DND-41 (cell line): ENCODE data around the gene LAPTM5.

Source experiments
- ATAC-seq: fragments of 200-7000 bp; cut with Tn5 transposase; 3 replicates; pipeline ENCODE4 v1.9.1; 2021; ENCODE audit warnings: low read depth; ENCODE audit not compliant: insufficient read depth
- DNase-seq: peaks from one replicate; pipeline ENCODE4 v3.0.0-alpha.2; 2020
- H2AFZ ChIP-seq: 2 replicates; pipeline ENCODE4 v1.6.0; 2012; ENCODE audit warnings: low read depth, low read length
- H3K27ac ChIP-seq: 2 replicates; pipeline ENCODE4 v1.5.1; 2012; ENCODE audit warnings: low read length, inconsistent platforms
- H3K27me3 ChIP-seq: fragments of 200-600 bp; sonication (generic); 2 replicates; pipeline ENCODE4 v1.6.0; 2012; ENCODE audit warnings: low read length, mild to moderate bottlenecking, inconsistent platforms; ENCODE audit not compliant: insufficient read depth, poor library complexity
- H3K36me3 ChIP-seq: 2 replicates; pipeline ENCODE4 v1.5.1; 2012; ENCODE audit warnings: low read length, inconsistent platforms; ENCODE audit not compliant: insufficient read depth
- H3K4me1 ChIP-seq: 2 replicates; pipeline ENCODE4 v1.5.1; 2012; ENCODE audit warnings: mild to moderate bottlenecking, low read length; ENCODE audit not compliant: insufficient read depth
- H3K4me2 ChIP-seq: 2 replicates; pipeline ENCODE4 v1.6.0; 2012; ENCODE audit warnings: mild to moderate bottlenecking, moderate library complexity, low read length, inconsistent platforms; ENCODE audit not compliant: insufficient read depth
- H3K4me3 ChIP-seq, 2 experiments: fragments of 200-600 bp in 1 of 2; shearing (Covaris generic) in 1 of 2; 2 replicates each; pipeline ENCODE4 v1.5.1; 2012 to 2016; ENCODE audit warnings: inconsistent platforms in 2 of 2, low read length in 2 of 2, mild to moderate bottlenecking in 2 of 2, low read depth in 1 of 2, moderate library complexity in 1 of 2
- H3K79me2 ChIP-seq: 2 replicates; pipeline ENCODE4 v1.6.0; 2012; ENCODE audit warnings: low read length, inconsistent platforms; ENCODE audit not compliant: insufficient read depth
- H3K9ac ChIP-seq: 2 replicates; pipeline ENCODE4 v1.6.0; 2012; ENCODE audit warnings: low read depth, mild to moderate bottlenecking, inconsistent platforms, low read length, moderate library complexity
- H3K9me3 ChIP-seq: 2 replicates; pipeline ENCODE4 v1.5.1; 2012; ENCODE audit warnings: low read length, moderate library complexity, mild to moderate bottlenecking, inconsistent platforms; ENCODE audit not compliant: insufficient read depth, severe bottlenecking
- H4K20me1 ChIP-seq: 2 replicates; pipeline ENCODE4 v1.6.0; 2012; ENCODE audit warnings: low read length; ENCODE audit not compliant: insufficient read depth
- EZH2 ChIP-seq: IDR thresholded peaks from 3 replicates; pipeline ENCODE4 v1.6.1; 2012; ENCODE audit warnings: borderline replicate concordance, low read depth, mild to moderate bottlenecking, moderate library complexity, low read length, inconsistent platforms; ENCODE audit not compliant: severe bottlenecking
- TF ChIP-seq, protein P1 (sequence below): IDR thresholded peaks from 2 replicates; pipeline ENCODE4 v1.5.1; 2012; ENCODE audit warnings: borderline replicate concordance, low read length, moderate library complexity, mild to moderate bottlenecking; ENCODE audit not compliant: poor library complexity, severe bottlenecking; ENCODE audit errors: extremely low read depth

Gene LAPTM5

GRCh38 chr1:30731109-30731805 is 26.3 kb downstream of the LAPTM5 start:
- Histone ChIP-seq H3K27me3 (no peaks in the 10 kb centered on the region), H3K4me3 (no peak overlapping the region), H3K27ac (no peak overlapping the region), H3K4me2 (no peak overlapping the region), H3K9ac (no peak overlapping the region), H3K36me3 (peaks cover 4% of the 10 kb centered on the region; the same call in 1 of the 2 replicates), H4K20me1 (no peaks in the 10 kb centered on the region), H3K79me2 (no peaks in the 10 kb centered on the region), H3K9me3 (no peaks in the 10 kb centered on the region), H3K4me1 (no peaks in the 10 kb centered on the region), H2AFZ (no peak overlapping the region)
- DNase-seq (no peak), ATAC-seq (no peak)
- no peak for TF ChIP-seq EZH2
- TF ChIP-seq, protein P1, sequence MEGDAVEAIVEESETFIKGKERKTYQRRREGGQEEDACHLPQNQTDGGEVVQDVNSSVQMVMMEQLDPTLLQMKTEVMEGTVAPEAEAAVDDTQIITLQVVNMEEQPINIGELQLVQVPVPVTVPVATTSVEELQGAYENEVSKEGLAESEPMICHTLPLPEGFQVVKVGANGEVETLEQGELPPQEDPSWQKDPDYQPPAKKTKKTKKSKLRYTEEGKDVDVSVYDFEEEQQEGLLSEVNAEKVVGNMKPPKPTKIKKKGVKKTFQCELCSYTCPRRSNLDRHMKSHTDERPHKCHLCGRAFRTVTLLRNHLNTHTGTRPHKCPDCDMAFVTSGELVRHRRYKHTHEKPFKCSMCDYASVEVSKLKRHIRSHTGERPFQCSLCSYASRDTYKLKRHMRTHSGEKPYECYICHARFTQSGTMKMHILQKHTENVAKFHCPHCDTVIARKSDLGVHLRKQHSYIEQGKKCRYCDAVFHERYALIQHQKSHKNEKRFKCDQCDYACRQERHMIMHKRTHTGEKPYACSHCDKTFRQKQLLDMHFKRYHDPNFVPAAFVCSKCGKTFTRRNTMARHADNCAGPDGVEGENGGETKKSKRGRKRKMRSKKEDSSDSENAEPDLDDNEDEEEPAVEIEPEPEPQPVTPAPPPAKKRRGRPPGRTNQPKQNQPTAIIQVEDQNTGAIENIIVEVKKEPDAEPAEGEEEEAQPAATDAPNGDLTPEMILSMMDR = no peak

GRCh38 chr1:30730346-30731108 is 27.0 kb downstream of the LAPTM5 start:
- TF ChIP-seq EZH2 = no peak
- TF ChIP-seq, protein P1 = no peak
- no peaks in the 10 kb centered on the region for H3K4me1 ChIP-seq

GRCh38 chr1:30729901-30730300 is 27.7 kb downstream of the LAPTM5 start:
- Histone ChIP-seq H3K9me3 (no peaks in the 10 kb centered on the region), H3K4me3 (no peak overlapping the region), H3K4me2 (no peak overlapping the region), H3K79me2 (no peaks in the 10 kb centered on the region), H3K27me3 (no peaks in the 10 kb centered on the region), H3K36me3 (peaks cover 4% of the 10 kb centered on the region; the same call in 1 of the 2 replicates), H3K4me1 (no peaks in the 10 kb centered on the region), H3K27ac (no peak overlapping the region), H3K9ac (no peak overlapping the region), H2AFZ (no peak overlapping the region), H4K20me1 (no peaks in the 10 kb centered on the region)
- ATAC-seq (no peak), DNase-seq (no peak)
- no peak for TF ChIP-seq EZH2
- TF ChIP-seq, protein P1 = no peak

More at GRCh38 chr1:30730346-30731108, 27.0 kb downstream of the LAPTM5 start:
- no peak overlapping the region for H3K27ac ChIP-seq
- no peak overlapping the region for H3K4me2 ChIP-seq
- H2AFZ ChIP-seq = no peak overlapping the region
- H3K4me3 ChIP-seq = no peak overlapping the region
- no peak for ATAC-seq
- no peaks in the 10 kb centered on the region for H3K27me3 ChIP-seq
- H3K9me3 ChIP-seq = no peaks in the 10 kb centered on the region
- no peak overlapping the region for H3K9ac ChIP-seq
- H3K79me2 ChIP-seq = no peaks in the 10 kb centered on the region
- H3K36me3 ChIP-seq = peaks cover 4% of the 10 kb centered on the region; the same call in 1 of the 2 replicates
- H4K20me1 ChIP-seq = no peaks in the 10 kb centered on the region
- DNase-seq = no peak
